GM12878 (cell line): ENCODE data around the gene ADAMTS14. TPM values are rescaled to one million over a fixed set of nuclear protein-coding genes. Genes with fewer than 3 reads are reported as not detected.

Experiments used
- ATAC-seq: fragments of 200-7000 bp; cut with Tn5 transposase; 3 replicates; pipeline ENCODE4 v1.9.1; 2020; ENCODE audit warnings: mild to moderate bottlenecking, moderate library complexity
- BruUV-seq: library from RNA; stranded (reverse); fragments of 400-500 nt; replicated peaks from 2 replicates; lab custom pipeline; 2021; lab: Mats Ljungman, UMichigan
- CTCF ChIA-PET: fragments of 300-600 bp; sonication (Branson Sonifier 250); formaldehyde crosslinking; extraction: SDS; loops from one replicate; lab custom pipeline; 2021; ENCODE audit warnings: inconsistent platforms; lab: Yijun Ruan, JAX
- POLR2A ChIA-PET: fragments of 350-600 bp; formaldehyde crosslinking; extraction: SDS; loops from one replicate; lab custom pipeline; 2021; ENCODE audit warnings: inconsistent platforms; lab: Charles Lee
- RAD21 ChIA-PET: fragments of 300-600 bp; sonication (Branson Sonifier 250); formaldehyde crosslinking; loops from one replicate; lab custom pipeline; 2023; ENCODE audit warnings: antibody characterized with exemption; ENCODE audit not compliant: unreplicated experiment; lab: Charles Lee
- SMC1A ChIA-PET: fragments of 300-600 bp; sonication (Branson Sonifier 250); formaldehyde crosslinking; loops from one replicate; lab custom pipeline; 2023; ENCODE audit not compliant: unreplicated experiment, uncharacterized antibody; lab: Charles Lee
- DNase-seq: peaks from one replicate; pipeline ENCODE4 v3.0.0-alpha.2; 2011; ENCODE audit warnings: low read depth, low spot score
- FAIRE-seq: peaks from 3 replicates; lab custom pipeline; 2011; peaks lifted over from hg19 to GRCh38; lab: Jason Lieb, UNC
- H2AFZ ChIP-seq: 2 replicates; pipeline ENCODE4 v1.6.0; 2011; ENCODE audit warnings: low read depth, low read length, control low read depth; ENCODE audit not compliant: control insufficient read depth
- H3K27ac ChIP-seq: 2 replicates; pipeline ENCODE4 v1.5.1; 2011; ENCODE audit warnings: control low read depth; ENCODE audit not compliant: control insufficient read depth, insufficient read depth
- H3K27me3 ChIP-seq, 2 experiments: replicated peaks in 1 of 2; 2 replicates each; pipeline versions ENCODE4 v1.6.0 to v1.6.1; 2011; ENCODE audit warnings: low read length in 1 of 2; ENCODE audit not compliant: control insufficient read depth in 2 of 2, insufficient read depth in 2 of 2
- H3K36me3 ChIP-seq, 2 experiments: 2 replicates each; pipeline ENCODE4 v1.5.1; 2011; ENCODE audit warnings: low read length in 1 of 2; ENCODE audit not compliant: control insufficient read depth in 2 of 2, insufficient read depth in 2 of 2
- H3K4me1 ChIP-seq: 2 replicates; pipeline ENCODE4 v1.6.1; 2011; ENCODE audit warnings: mild to moderate bottlenecking, low read length, moderate library complexity, mixed read lengths; ENCODE audit not compliant: control insufficient read depth, insufficient read depth
- H3K4me2 ChIP-seq: 2 replicates; pipeline ENCODE4 v1.6.0; 2011; ENCODE audit warnings: control low read depth; ENCODE audit not compliant: control insufficient read depth, insufficient read depth
- H3K4me3 ChIP-seq: fragments of 200-600 bp; sonication (generic); 2 replicates; pipeline ENCODE4 v1.5.1; 2016
- H3K79me2 ChIP-seq: 2 replicates; pipeline ENCODE4 v1.6.0; 2011; ENCODE audit warnings: low read length; ENCODE audit not compliant: control insufficient read depth, insufficient read depth
- H3K9ac ChIP-seq: 2 replicates; pipeline ENCODE4 v1.8.0; 2011; ENCODE audit warnings: low read length, control low read depth, mixed read lengths; ENCODE audit not compliant: control insufficient read depth, insufficient read depth
- H3K9me3 ChIP-seq: replicated peaks from 3 replicates; pipeline ENCODE4 v1.5.1; 2011; ENCODE audit warnings: mild to moderate bottlenecking, low read length; ENCODE audit not compliant: control insufficient read depth, insufficient read depth
- H4K20me1 ChIP-seq: 2 replicates; pipeline ENCODE4 v1.6.0; 2011; ENCODE audit not compliant: control insufficient read depth, insufficient read depth
- ASH2L ChIP-seq: fragments of 300-600, 200-600 bp; sonication (generic); IDR thresholded peaks from 2 replicates; pipeline ENCODE4 v1.6.1; 2017; ENCODE audit warnings: low read depth, mild to moderate bottlenecking, borderline replicate concordance
- CBX3 ChIP-seq: fragments of 200-600 bp; sonication (generic); IDR thresholded peaks from 2 replicates; pipeline ENCODE4 v1.6.1; 2016; ENCODE audit warnings: low read depth, borderline replicate concordance
- CBX5 ChIP-seq: sonication (generic); IDR thresholded peaks from 2 replicates; pipeline ENCODE4 v1.6.1; 2016; ENCODE audit warnings: low read depth, moderate library complexity, mild to moderate bottlenecking, inconsistent platforms
- GABPA ChIP-seq: IDR thresholded peaks from 2 replicates; pipeline ENCODE4 v1.6.1; 2014; ENCODE audit warnings: antibody characterized with exemption, low read depth, mild to moderate bottlenecking, inconsistent platforms
- GATAD2B ChIP-seq: fragments of 450-650 bp; conservative IDR thresholded peaks from 2 replicates; pipeline ENCODE4 v1.6.1; 2017; ENCODE audit warnings: low read depth, mild to moderate bottlenecking, moderate library complexity
- HDAC2 ChIP-seq: fragments of 200-600 bp; sonication (generic); IDR thresholded peaks from 2 replicates; pipeline ENCODE4 v1.6.1; 2017
- HDAC6 ChIP-seq: fragments of 200-600 bp; sonication (generic); IDR thresholded peaks from one replicate; pipeline ENCODE4 v1.8.0; 2017; ENCODE audit warnings: antibody characterized with exemption; ENCODE audit not compliant: unreplicated experiment
- IKZF2 ChIP-seq, 2 experiments: fragments of 450-650 bp; IDR thresholded peaks; 2 replicates each; pipeline ENCODE4 v1.6.1; 2017; ENCODE audit warnings: mild to moderate bottlenecking in 2 of 2, moderate library complexity in 2 of 2
- KAT2A ChIP-seq: conservative IDR thresholded peaks from 2 replicates; pipeline ENCODE4 v1.6.1; 2011; ENCODE audit warnings: low read depth, low read length; ENCODE audit not compliant: control insufficient read depth
- RB1 ChIP-seq: fragments of 450-650 bp; formaldehyde crosslinking; IDR thresholded peaks from 2 replicates; pipeline ENCODE4 v1.6.1; 2017; ENCODE audit warnings: mild to moderate bottlenecking, borderline replicate concordance
- RELA ChIP-seq: fragments of 450-650 bp; IDR thresholded peaks from 2 replicates; pipeline ENCODE4 v1.8.0; 2014; ENCODE audit warnings: borderline replicate concordance; ENCODE audit not compliant: partially characterized antibody
- RUNX3 ChIP-seq: IDR thresholded peaks from 2 replicates; pipeline ENCODE4 v1.6.1; 2012; ENCODE audit warnings: low read length, inconsistent platforms
- SMC3 ChIP-seq: IDR thresholded peaks from 2 replicates; pipeline ENCODE4 v1.6.1; 2011; ENCODE audit warnings: low read length, improper control_type of control experiment, borderline replicate concordance
- STAT3 ChIP-seq: IDR thresholded peaks from 2 replicates; pipeline ENCODE4 v1.6.1; 2011; ENCODE audit warnings: low read depth, low read length, improper control_type of control experiment
- TARDBP ChIP-seq: IDR thresholded peaks from 2 replicates; pipeline ENCODE4 v1.6.1; 2016; ENCODE audit warnings: borderline replicate concordance
- WGBS: methylation state at CpG from one replicate; pipeline ENCODE4 v1.1.6; 2016; ENCODE audit warnings: low lambda C conversion rate; ENCODE audit not compliant: insufficient replicate concordance, insufficient coverage; ENCODE audit errors: missing lambda C conversion rate; 5-methylcytosine and 5-hydroxymethylcytosine counted together
- in situ Hi-C: fragments of 300-500 bp; cut with MboI; formaldehyde crosslinking; loops from 9 replicates; pipeline ENCODE4 v1.14.3; 2018; ENCODE audit warnings: mixed read lengths
- intact Hi-C: fragments of 100-400 bp; cut with micrococcal nuclease; formaldehyde crosslinking; loops from one replicate; pipeline ENCODE4 v1.14.2; 2022; ENCODE audit not compliant: unreplicated experiment
- polyA plus RNA-seq, 11 experiments: library from polyadenylated mRNA; depleted of rRNA in 4 of 11; unstranded in 6 of 11; stranded (reverse) in 5 of 11; fragments of >200 nt; fragmentation: Nextera tagmentation in 4 of 11; fragmentation: Illumina TruSeq in 1 of 11; extraction: Ambion mirVana in 4 of 11; extraction: Trizol in 1 of 11; gene quantifications; 1 replicate in 1 of 11; 2 replicates in 10 of 11; pipeline versions ENCODE4 v1.2.1 to v1.2.3, GENCODE V29; 2011 to 2016; ENCODE audit warnings: inconsistent platforms in 2 of 11, missing spikeins in 2 of 11, low read depth in 1 of 11
- total RNA-seq, 4 experiments: library from RNA; depleted of rRNA in 3 of 4; stranded (reverse); fragments of >200 nt in 3 of 4; fragmentation: Illumina TruSeq in 1 of 4; extraction: Trizol in 1 of 4; gene quantifications; 2 replicates each; pipeline versions ENCODE4 v1.2.1 to v1.2.3, GENCODE V29; 2013 to 2021
- TF ChIP-seq, protein P1 (sequence below): IDR thresholded peaks from 2 replicates; pipeline ENCODE4 v1.6.1; 2011; ENCODE audit warnings: low read depth, mild to moderate bottlenecking, low read length, moderate library complexity, borderline replicate concordance; ENCODE audit errors: extremely low read depth
- TF ChIP-seq, protein P2 (sequence below): fragments of 450-650 bp; formaldehyde crosslinking; IDR thresholded peaks from 2 replicates; pipeline ENCODE4 v1.5.0; 2022; ENCODE audit warnings: mild to moderate bottlenecking, missing genetic modification characterization
- TF ChIP-seq, protein P3 (sequence below): IDR thresholded peaks from 2 replicates; pipeline ENCODE4 v1.6.1; 2011; ENCODE audit warnings: borderline replicate concordance, low read depth, mild to moderate bottlenecking, moderate library complexity, mixed read lengths, low read length; ENCODE audit not compliant: insufficient read depth; ENCODE audit errors: extremely low read length
- TF ChIP-seq, protein P4 (sequence below): fragments of 450-650 bp; IDR thresholded peaks from 2 replicates; pipeline ENCODE4 v1.6.1; 2017; ENCODE audit warnings: borderline replicate concordance

ADAMTS14 gene
- total and polyA plus RNA-seq, 10 of the 15 experiments (the other 5 are each of a cell fraction or from before 2014, with no cell fraction given), result 0.03 to 0.05 TPM; not detected in 8

DNA sequence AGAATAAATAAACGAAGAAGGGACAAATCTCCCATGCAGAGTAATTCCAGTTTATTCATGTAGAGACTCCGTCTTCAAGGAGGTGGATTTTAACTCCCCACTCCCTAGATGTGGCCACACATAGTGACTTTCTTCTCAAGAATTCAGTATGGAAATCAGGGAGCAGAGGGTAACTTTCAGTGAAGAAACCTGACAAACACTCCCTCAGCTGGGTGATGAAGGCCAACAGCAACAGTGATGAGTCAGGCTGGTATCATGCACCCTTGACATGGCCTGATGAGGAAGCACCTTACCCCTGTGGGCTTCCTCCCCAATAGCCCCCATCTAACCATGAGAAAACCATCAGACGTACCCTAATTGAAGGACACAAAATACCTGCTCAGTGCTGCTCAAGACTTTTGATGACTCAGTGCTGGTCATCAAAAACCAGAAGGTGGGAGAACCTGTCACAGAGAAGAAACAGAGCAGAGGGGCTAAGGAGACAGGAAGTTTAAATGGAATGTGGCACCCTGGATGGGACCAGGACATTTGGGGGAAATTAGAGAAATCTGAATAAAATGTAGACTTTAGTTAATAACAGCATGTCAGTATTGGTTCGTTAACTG, 50.6 kb downstream of the ADAMTS14 start (continued):
- TF ChIP-seq TARDBP (no peak), CBX3 (no peak), GATAD2B (no peak), SMC3 (no peak), GABPA (no peak)
- TF ChIP-seq, protein P1, sequence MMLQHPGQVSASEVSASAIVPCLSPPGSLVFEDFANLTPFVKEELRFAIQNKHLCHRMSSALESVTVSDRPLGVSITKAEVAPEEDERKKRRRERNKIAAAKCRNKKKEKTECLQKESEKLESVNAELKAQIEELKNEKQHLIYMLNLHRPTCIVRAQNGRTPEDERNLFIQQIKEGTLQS, result no peak

DNA sequence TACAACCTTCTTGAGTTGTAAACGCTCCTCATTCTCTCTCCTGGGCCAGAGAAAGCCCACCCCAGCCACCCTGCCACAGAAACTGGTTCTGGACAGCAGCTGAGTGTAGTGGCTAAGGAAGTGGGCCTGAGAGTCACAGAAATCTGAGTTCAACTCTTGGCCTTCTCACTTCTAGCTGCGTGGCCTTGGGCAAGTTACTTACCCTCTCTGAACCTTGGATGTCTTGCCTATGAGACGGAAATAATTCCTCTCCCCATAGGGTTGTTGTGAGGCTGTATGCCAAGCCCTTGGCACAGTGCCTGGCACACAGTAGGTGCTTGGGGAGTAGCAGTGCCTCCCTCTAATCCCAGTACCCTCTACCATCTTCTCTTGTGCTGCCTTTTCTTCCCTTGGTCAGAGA, 51.5 kb downstream of the ADAMTS14 start:
- CTCF ChIA-PET, result no interaction called here
- H3K27ac ChIP-seq, result no peak overlapping the region
- ATAC-seq, result no peak
- RAD21 ChIA-PET, result no interaction called here
- no peak overlapping the region for H2AFZ ChIP-seq
- no peaks in the 10 kb centered on the region for H3K36me3 ChIP-seq
- H3K9me3 ChIP-seq, result no peaks in the 10 kb centered on the region
- no peaks in the 10 kb centered on the region for H4K20me1 ChIP-seq
- no peaks in the 10 kb centered on the region for H3K79me2 ChIP-seq
- no TSS peak for BruUV-seq
- H3K27me3 ChIP-seq, result no peaks in the 10 kb centered on the region; a peak in 1 of 4 replicates
- DNase-seq, result no peak
- intact Hi-C loops (no loop called here), in situ Hi-C loops (no loop called here)
- WGBS, result 16% methylated on average over 3 of the region's 3 CpGs
- no peaks in the 10 kb centered on the region for H3K4me1 ChIP-seq
- H3K4me2 ChIP-seq, result no peak overlapping the region
- H3K9ac ChIP-seq, result no peak overlapping the region
- SMC1A ChIA-PET, result no interaction called here
- no peak for FAIRE-seq
- POLR2A ChIA-PET, result no interaction called here
- H3K4me3 ChIP-seq, result no peak overlapping the region
- TF ChIP-seq HDAC2 (no peak), RUNX3 (no peak), KAT2A (no peak), STAT3 (no peak), RELA (no peak), CBX5 (no peak), CBX3 (no peak), IKZF2 (IDR thresholded peaks at IDR 0.05) (no peak), RB1 (no peak), ASH2L (no peak), HDAC6 (no peak)
- TF ChIP-seq, protein P2, sequence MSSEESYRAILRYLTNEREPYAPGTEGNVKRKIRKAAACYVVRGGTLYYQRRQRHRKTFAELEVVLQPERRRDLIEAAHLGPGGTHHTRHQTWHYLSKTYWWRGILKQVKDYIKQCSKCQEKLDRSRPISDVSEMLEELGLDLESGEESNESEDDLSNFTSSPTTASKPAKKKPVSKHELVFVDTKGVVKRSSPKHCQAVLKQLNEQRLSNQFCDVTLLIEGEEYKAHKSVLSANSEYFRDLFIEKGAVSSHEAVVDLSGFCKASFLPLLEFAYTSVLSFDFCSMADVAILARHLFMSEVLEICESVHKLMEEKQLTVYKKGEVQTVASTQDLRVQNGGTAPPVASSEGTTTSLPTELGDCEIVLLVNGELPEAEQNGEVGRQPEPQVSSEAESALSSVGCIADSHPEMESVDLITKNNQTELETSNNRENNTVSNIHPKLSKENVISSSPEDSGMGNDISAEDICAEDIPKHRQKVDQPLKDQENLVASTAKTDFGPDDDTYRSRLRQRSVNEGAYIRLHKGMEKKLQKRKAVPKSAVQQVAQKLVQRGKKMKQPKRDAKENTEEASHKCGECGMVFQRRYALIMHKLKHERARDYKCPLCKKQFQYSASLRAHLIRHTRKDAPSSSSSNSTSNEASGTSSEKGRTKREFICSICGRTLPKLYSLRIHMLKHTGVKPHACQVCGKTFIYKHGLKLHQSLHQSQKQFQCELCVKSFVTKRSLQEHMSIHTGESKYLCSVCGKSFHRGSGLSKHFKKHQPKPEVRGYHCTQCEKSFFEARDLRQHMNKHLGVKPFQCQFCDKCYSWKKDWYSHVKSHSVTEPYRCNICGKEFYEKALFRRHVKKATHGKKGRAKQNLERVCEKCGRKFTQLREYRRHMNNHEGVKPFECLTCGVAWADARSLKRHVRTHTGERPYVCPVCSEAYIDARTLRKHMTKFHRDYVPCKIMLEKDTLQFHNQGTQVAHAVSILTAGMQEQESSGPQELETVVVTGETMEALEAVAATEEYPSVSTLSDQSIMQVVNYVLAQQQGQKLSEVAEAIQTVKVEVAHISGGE (CRISPR knock-in tag), result no peak
- TF ChIP-seq, protein P3, sequence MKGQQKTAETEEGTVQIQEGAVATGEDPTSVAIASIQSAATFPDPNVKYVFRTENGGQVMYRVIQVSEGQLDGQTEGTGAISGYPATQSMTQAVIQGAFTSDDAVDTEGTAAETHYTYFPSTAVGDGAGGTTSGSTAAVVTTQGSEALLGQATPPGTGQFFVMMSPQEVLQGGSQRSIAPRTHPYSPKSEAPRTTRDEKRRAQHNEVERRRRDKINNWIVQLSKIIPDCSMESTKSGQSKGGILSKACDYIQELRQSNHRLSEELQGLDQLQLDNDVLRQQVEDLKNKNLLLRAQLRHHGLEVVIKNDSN, result no peak
- TF ChIP-seq, protein P4, sequence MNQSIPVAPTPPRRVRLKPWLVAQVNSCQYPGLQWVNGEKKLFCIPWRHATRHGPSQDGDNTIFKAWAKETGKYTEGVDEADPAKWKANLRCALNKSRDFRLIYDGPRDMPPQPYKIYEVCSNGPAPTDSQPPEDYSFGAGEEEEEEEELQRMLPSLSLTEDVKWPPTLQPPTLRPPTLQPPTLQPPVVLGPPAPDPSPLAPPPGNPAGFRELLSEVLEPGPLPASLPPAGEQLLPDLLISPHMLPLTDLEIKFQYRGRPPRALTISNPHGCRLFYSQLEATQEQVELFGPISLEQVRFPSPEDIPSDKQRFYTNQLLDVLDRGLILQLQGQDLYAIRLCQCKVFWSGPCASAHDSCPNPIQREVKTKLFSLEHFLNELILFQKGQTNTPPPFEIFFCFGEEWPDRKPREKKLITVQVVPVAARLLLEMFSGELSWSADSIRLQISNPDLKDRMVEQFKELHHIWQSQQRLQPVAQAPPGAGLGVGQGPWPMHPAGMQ, result no peak
